ENCODE results near the gene NUDT3.

GRCh38 chr6:34374508-34374907 lies 18.0 kb downstream of the NUDT3 start:
- TF ChIP-seq RXRA (IDR thresholded peaks at IDR 0.05) (no peak), ATF3 (IDR thresholded peaks at IDR 0.05) (no peak), CTCF (IDR thresholded peaks at IDR 0.05; ENCODE audit: low read depth, low read length, missing input control) (no peak), YY1 (IDR thresholded peaks at IDR 0.05) (no peak), FOXA1 (IDR thresholded peaks at IDR 0.05) (no peak), RAD21 (IDR thresholded peaks at IDR 0.05) (no peak), REST (IDR thresholded peaks at IDR 0.05) (no peak), EGR1 (IDR thresholded peaks at IDR 0.05; ENCODE audit: low read depth in 2 of 2) (no peak), GABPA (IDR thresholded peaks at IDR 0.05 in 1 of 2, conservative IDR thresholded peaks at IDR 0.05 in 1 of 2) (no peak), MAX (IDR thresholded peaks at IDR 0.05) (no peak), TAF1 (conservative IDR thresholded peaks at IDR 0.05) (no peak)
